ENCODE measurements around the gene ASB12. TPM values are rescaled to one million over a fixed set of nuclear protein-coding genes. Genes with fewer than 3 reads are reported as not detected.

ASB12 gene
- total RNA-seq, 1 donor from 2014 or later = 8.4 TPM

- Histone ChIP-seq H3K27ac (ENCODE audit: low read depth, low read length) (peak overlapping the region; percentile 38), H3K27me3 (ENCODE audit: control insufficient read depth in 3 of 3, insufficient read depth in 3 of 3, low read length in 3 of 3) (peaks cover 0 to 3% (median 0%) of the 10 kb centered on the region in 3 donors), H3K4me1 (ENCODE audit: control insufficient read depth in 3 of 3, insufficient read depth in 3 of 3, low read length in 3 of 3) (peaks cover 14 to 54% (median 36%) of the 10 kb centered on the region in 3 donors), H3K9me3 (ENCODE audit: control insufficient read depth in 3 of 3, low read length in 3 of 3) (no peaks in the 10 kb centered on the region), H3K36me3 (ENCODE audit: control insufficient read depth in 3 of 3, insufficient read depth in 3 of 3, low read length in 3 of 3) (no peaks in the 10 kb centered on the region), H3K4me3 (ENCODE audit: low read length in 3 of 3) (peak overlapping the region; percentile 64 to 79 (median 78)), H3K9ac (ENCODE audit: low read depth in 1 of 3, low read length in 3 of 3) (peak overlapping the region; percentile 70 to 86 (median 74))
Measured at GRCh38 chrX:64204252-64204651, 26.2 kb downstream of the ASB12 start.

GRCh38 chrX:64202808-64203325 lies 27.5 kb downstream of the ASB12 start:
- H3K27me3 ChIP-seq (ENCODE audit: control insufficient read depth in 3 of 3, insufficient read depth in 3 of 3, low read length in 3 of 3) = peaks cover 0 to 3% (median 0%) of the 10 kb centered on the region in 3 donors
- H3K27ac ChIP-seq (ENCODE audit: low read depth, low read length) = no peak overlapping the region
- no peaks in the 10 kb centered on the region for H3K9me3 ChIP-seq (ENCODE audit: control insufficient read depth in 3 of 3, low read length in 3 of 3)
- H3K36me3 ChIP-seq (ENCODE audit: control insufficient read depth in 3 of 3, insufficient read depth in 3 of 3, low read length in 3 of 3) = no peaks in the 10 kb centered on the region
- peaks cover 20 to 54% (median 42%) of the 10 kb centered on the region in 3 donors for H3K4me1 ChIP-seq (ENCODE audit: control insufficient read depth in 3 of 3, insufficient read depth in 3 of 3, low read length in 3 of 3)
- H3K4me3 ChIP-seq (ENCODE audit: low read length in 3 of 3) = no peak overlapping the region
- no peak overlapping the region for H3K9ac ChIP-seq (ENCODE audit: low read depth in 1 of 3, low read length in 3 of 3)

DNA sequence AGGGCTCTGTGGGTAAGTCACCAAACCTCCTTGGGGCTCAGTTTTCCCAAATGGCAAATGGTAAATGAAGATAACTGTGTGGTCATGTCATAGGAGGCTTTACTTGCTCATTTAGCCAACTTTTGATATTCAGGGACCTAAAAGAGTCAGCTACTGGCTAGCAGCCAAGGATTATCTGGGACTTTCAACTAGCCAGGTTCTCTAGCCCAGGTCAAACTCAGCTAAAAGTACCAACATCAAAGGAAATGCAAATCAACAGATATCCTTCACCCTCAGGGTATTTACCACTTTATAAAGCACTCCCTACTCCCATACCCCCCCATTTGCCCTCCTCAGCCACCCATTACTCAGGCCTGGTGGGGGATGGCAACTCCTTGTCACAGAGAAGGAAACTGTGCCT lies 32.4 kb downstream of the ASB12 start:
- no peaks in the 10 kb centered on the region for H3K9me3 ChIP-seq (ENCODE audit: control insufficient read depth in 3 of 3, low read length in 3 of 3)
- no peak overlapping the region for H3K4me3 ChIP-seq (ENCODE audit: low read length in 3 of 3)
- H3K27ac ChIP-seq (ENCODE audit: low read depth, low read length) = no peak overlapping the region
- H3K27me3 ChIP-seq (ENCODE audit: control insufficient read depth in 3 of 3, insufficient read depth in 3 of 3, low read length in 3 of 3) = peaks cover 0 to 3% (median 0%) of the 10 kb centered on the region in 3 donors
- no peak overlapping the region for H3K9ac ChIP-seq (ENCODE audit: low read depth in 1 of 3, low read length in 3 of 3)
- H3K4me1 ChIP-seq (ENCODE audit: control insufficient read depth in 3 of 3, insufficient read depth in 3 of 3, low read length in 3 of 3) = peaks cover 19 to 50% (median 47%) of the 10 kb centered on the region in 3 donors
- H3K36me3 ChIP-seq (ENCODE audit: control insufficient read depth in 3 of 3, insufficient read depth in 3 of 3, low read length in 3 of 3) = no peaks in the 10 kb centered on the region

DNA sequence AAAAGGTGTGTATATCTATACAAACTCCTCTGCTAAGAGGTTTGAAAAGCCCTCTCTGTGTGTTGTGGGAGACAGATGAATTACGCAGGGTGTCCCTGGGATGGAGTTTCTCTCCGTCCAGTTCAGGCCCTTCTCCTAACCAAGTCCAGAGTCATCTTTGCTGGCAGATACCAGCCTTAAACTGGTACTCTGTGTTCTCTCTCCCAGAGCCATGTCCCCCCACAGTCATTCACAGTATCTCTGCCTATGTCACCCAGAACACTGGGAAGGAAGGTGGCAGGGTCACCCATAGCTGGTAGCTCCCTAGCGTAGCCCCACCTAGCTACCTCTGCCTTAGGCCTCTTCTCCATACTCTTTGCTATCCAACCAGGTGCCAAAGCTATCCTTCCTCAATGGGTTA lies 33.8 kb downstream of the ASB12 start:
- H3K4me1 ChIP-seq (ENCODE audit: control insufficient read depth in 3 of 3, insufficient read depth in 3 of 3, low read length in 3 of 3) = peaks cover 19 to 40% (median 39%) of the 10 kb centered on the region in 3 donors
- peaks cover 0 to 3% (median 0%) of the 10 kb centered on the region in 3 donors for H3K27me3 ChIP-seq (ENCODE audit: control insufficient read depth in 3 of 3, insufficient read depth in 3 of 3, low read length in 3 of 3)
- no peaks in the 10 kb centered on the region for H3K9me3 ChIP-seq (ENCODE audit: control insufficient read depth in 3 of 3, low read length in 3 of 3)
- H3K9ac ChIP-seq (ENCODE audit: low read depth in 1 of 3, low read length in 3 of 3) = no peak overlapping the region
- H3K4me3 ChIP-seq (ENCODE audit: low read length in 3 of 3) = no peak overlapping the region
- peaks cover 8 to 11% (median 9%) of the 10 kb centered on the region in 3 donors for H3K36me3 ChIP-seq (ENCODE audit: control insufficient read depth in 3 of 3, insufficient read depth in 3 of 3, low read length in 3 of 3)
- H3K27ac ChIP-seq (ENCODE audit: low read depth, low read length) = no peak overlapping the region

DNA sequence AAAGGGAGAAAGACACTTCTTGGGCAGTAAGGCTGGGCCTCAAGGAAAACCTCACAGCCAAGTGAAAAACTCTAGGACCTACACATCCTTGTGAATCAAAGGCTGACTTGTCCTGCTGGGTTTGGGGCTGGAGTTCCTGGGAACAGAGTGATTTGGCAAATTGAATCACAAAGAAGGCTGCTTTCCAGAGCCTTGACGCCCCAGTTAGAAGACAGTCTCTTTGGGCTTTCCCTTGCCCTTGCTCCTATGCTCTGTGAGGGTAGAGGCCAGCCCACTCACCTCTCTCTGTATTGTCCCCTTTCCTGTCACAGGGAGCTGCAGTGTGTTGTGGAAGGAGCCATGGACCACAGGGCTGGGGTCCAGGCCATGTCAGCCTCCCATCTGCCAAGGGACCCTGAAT lies 34.5 kb downstream of the ASB12 start:
- Histone ChIP-seq H3K27ac (ENCODE audit: low read depth, low read length) (no peak overlapping the region), H3K4me3 (ENCODE audit: low read length in 3 of 3) (no peak overlapping the region), H3K27me3 (ENCODE audit: control insufficient read depth in 3 of 3, insufficient read depth in 3 of 3, low read length in 3 of 3) (peaks cover 0 to 3% (median 0%) of the 10 kb centered on the region in 3 donors), H3K9ac (ENCODE audit: low read depth in 1 of 3, low read length in 3 of 3) (no peak overlapping the region), H3K4me1 (ENCODE audit: control insufficient read depth in 3 of 3, insufficient read depth in 3 of 3, low read length in 3 of 3) (peaks cover 19 to 38% (median 35%) of the 10 kb centered on the region in 3 donors), H3K9me3 (ENCODE audit: control insufficient read depth in 3 of 3, low read length in 3 of 3) (no peaks in the 10 kb centered on the region), H3K36me3 (ENCODE audit: control insufficient read depth in 3 of 3, insufficient read depth in 3 of 3, low read length in 3 of 3) (peaks cover 9 to 17% (median 10%) of the 10 kb centered on the region in 3 donors)

DNA sequence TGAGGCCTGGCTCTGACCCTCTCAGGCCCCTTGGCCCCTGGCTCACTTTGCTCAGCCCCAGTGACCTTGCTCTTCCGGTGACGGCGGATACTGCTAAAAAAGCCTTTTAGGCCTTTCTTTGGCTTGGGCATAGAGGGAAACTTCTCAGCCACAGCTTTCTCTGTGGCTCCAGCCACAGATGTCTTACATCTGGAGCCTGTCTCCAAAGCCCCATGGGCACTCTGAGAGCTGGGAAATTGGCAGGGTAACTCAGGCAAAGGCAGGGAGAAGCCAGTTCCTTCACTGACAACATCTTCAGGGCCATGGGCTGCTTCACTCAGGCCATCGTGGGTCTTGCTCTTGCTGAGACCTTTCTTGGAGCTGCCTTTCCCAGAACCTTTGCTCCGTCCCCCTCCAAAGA lies 37.7 kb downstream of the ASB12 start:
- Histone ChIP-seq H3K27me3 (ENCODE audit: control insufficient read depth in 3 of 3, insufficient read depth in 3 of 3, low read length in 3 of 3) (no peaks in the 10 kb centered on the region), H3K9ac (ENCODE audit: low read depth in 1 of 3, low read length in 3 of 3) (no peak overlapping the region), H3K36me3 (ENCODE audit: control insufficient read depth in 3 of 3, insufficient read depth in 3 of 3, low read length in 3 of 3) (peaks cover 9 to 22% (median 17%) of the 10 kb centered on the region in 3 donors), H3K4me3 (ENCODE audit: low read length in 3 of 3) (no peak overlapping the region), H3K4me1 (ENCODE audit: control insufficient read depth in 3 of 3, insufficient read depth in 3 of 3, low read length in 3 of 3) (peaks cover 13 to 26% (median 25%) of the 10 kb centered on the region in 3 donors), H3K27ac (ENCODE audit: low read depth, low read length) (no peak overlapping the region), H3K9me3 (ENCODE audit: control insufficient read depth in 3 of 3, low read length in 3 of 3) (no peaks in the 10 kb centered on the region)

- no peak overlapping the region for H3K9ac ChIP-seq (ENCODE audit: low read depth in 1 of 3, low read length in 3 of 3)
- H3K27me3 ChIP-seq (ENCODE audit: control insufficient read depth in 3 of 3, insufficient read depth in 3 of 3, low read length in 3 of 3) = no peaks in the 10 kb centered on the region
- H3K27ac ChIP-seq (ENCODE audit: low read depth, low read length) = no peak overlapping the region
- peaks cover 9 to 22% (median 17%) of the 10 kb centered on the region in 3 donors for H3K36me3 ChIP-seq (ENCODE audit: control insufficient read depth in 3 of 3, insufficient read depth in 3 of 3, low read length in 3 of 3)
- no peaks in the 10 kb centered on the region for H3K9me3 ChIP-seq (ENCODE audit: control insufficient read depth in 3 of 3, low read length in 3 of 3)
- H3K4me1 ChIP-seq (ENCODE audit: control insufficient read depth in 3 of 3, insufficient read depth in 3 of 3, low read length in 3 of 3) = peaks cover 13 to 23% (median 20%) of the 10 kb centered on the region in 3 donors
- no peak overlapping the region for H3K4me3 ChIP-seq (ENCODE audit: low read length in 3 of 3)
Measured at GRCh38 chrX:64192040-64192439, 38.4 kb downstream of the ASB12 start.

- no peaks in the 10 kb centered on the region for H3K27me3 ChIP-seq (ENCODE audit: control insufficient read depth in 3 of 3, insufficient read depth in 3 of 3, low read length in 3 of 3)
- no peak overlapping the region for H3K4me3 ChIP-seq (ENCODE audit: low read length in 3 of 3)
- no peak overlapping the region for H3K27ac ChIP-seq (ENCODE audit: low read depth, low read length)
- no peaks in the 10 kb centered on the region for H3K9me3 ChIP-seq (ENCODE audit: control insufficient read depth in 3 of 3, low read length in 3 of 3)
- H3K4me1 ChIP-seq (ENCODE audit: control insufficient read depth in 3 of 3, insufficient read depth in 3 of 3, low read length in 3 of 3) = peaks cover 7 to 17% (median 14%) of the 10 kb centered on the region in 3 donors
- H3K9ac ChIP-seq (ENCODE audit: low read depth in 1 of 3, low read length in 3 of 3) = no peak overlapping the region
- peaks cover 9 to 22% (median 17%) of the 10 kb centered on the region in 3 donors for H3K36me3 ChIP-seq (ENCODE audit: control insufficient read depth in 3 of 3, insufficient read depth in 3 of 3, low read length in 3 of 3)
Measured at GRCh38 chrX:64191281-64192010, 39.0 kb downstream of the ASB12 start.

DNA sequence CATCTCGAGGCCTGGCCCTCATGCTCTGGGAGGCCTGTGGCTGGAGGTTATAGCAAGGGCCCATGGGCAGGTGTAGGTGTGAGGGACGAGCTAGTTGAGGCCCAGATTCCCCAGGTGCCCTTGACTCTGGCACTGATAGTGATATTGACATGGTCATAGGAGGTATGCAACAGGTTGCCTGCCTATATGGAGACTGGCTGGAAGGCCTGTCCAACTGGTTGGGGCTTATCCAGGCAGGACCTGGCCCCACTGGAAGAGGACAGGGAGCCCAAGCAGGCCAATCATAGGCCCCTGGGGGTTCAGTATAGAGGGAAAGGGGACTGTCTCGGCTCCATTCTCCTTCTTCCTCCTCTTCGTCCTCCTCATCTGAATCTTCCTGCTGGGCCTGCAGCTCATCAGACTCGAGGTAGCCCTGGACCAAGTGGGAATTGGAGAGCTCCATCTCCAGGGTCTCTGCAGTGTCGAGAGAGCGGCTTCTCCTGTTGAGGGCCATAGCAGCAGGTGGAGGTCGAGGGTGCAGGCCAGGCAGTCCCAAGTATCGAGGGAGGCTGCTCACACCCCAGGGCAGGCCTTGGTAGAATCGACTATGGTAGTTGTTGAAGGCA lies 40.2 kb downstream of the ASB12 start:
- no peak overlapping the region for H3K9ac ChIP-seq (ENCODE audit: low read depth in 1 of 3, low read length in 3 of 3)
- H3K4me3 ChIP-seq (ENCODE audit: low read length in 3 of 3) = no peak overlapping the region
- H3K36me3 ChIP-seq (ENCODE audit: control insufficient read depth in 3 of 3, insufficient read depth in 3 of 3, low read length in 3 of 3) = peaks cover 9 to 22% (median 17%) of the 10 kb centered on the region in 3 donors
- H3K4me1 ChIP-seq (ENCODE audit: control insufficient read depth in 3 of 3, insufficient read depth in 3 of 3, low read length in 3 of 3) = peaks cover 0 to 7% (median 2%) of the 10 kb centered on the region in 3 donors
- no peaks in the 10 kb centered on the region for H3K27me3 ChIP-seq (ENCODE audit: control insufficient read depth in 3 of 3, insufficient read depth in 3 of 3, low read length in 3 of 3)
- H3K27ac ChIP-seq (ENCODE audit: low read depth, low read length) = no peak overlapping the region
- H3K9me3 ChIP-seq (ENCODE audit: control insufficient read depth in 3 of 3, low read length in 3 of 3) = no peaks in the 10 kb centered on the region

DNA sequence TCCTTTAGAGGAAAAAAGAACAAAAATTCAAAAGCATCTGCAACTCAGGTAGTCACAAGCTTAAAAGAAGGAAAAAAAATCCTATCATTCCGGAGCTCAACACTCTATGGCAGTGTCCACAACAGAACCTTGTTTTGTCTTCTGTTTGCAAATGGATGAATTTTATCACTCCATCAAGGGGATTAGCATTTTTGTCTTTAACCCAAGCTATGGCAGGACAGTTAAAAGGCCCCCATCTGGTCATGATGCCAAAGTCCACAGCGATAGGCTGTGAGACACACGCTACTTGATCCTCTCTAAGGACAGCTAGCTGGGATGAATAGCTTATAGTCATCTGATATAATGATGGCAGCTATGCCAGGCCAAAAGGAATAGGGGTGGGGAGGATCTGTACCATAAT lies 41.5 kb downstream of the ASB12 start:
- Histone ChIP-seq H3K27ac (ENCODE audit: low read depth, low read length) (no peak overlapping the region), H3K9me3 (ENCODE audit: control insufficient read depth in 3 of 3, low read length in 3 of 3) (no peaks in the 10 kb centered on the region), H3K9ac (ENCODE audit: low read depth in 1 of 3, low read length in 3 of 3) (no peak overlapping the region)

More for the DNA sequence above, 41.5 kb downstream of the ASB12 start:
- Histone ChIP-seq H3K4me3 (ENCODE audit: low read length in 3 of 3) (no peak overlapping the region), H3K36me3 (ENCODE audit: control insufficient read depth in 3 of 3, insufficient read depth in 3 of 3, low read length in 3 of 3) (peaks cover 9 to 22% (median 17%) of the 10 kb centered on the region in 3 donors), H3K27me3 (ENCODE audit: control insufficient read depth in 3 of 3, insufficient read depth in 3 of 3, low read length in 3 of 3) (no peaks in the 10 kb centered on the region), H3K4me1 (ENCODE audit: control insufficient read depth in 3 of 3, insufficient read depth in 3 of 3, low read length in 3 of 3) (peaks cover 5 to 13% (median 12%) of the 10 kb centered on the region in 3 donors)
